HCT116 (cell line): ENCODE measurements around the gene PCID2.

ENCODE experiments used
- CBX3 ChIP-seq: IDR thresholded peaks from 2 replicates; pipeline ENCODE4 v1.6.1; 2012; ENCODE audit warnings: low read depth
- EZH2phosphoT487 ChIP-seq: fragments of 200-600 bp; IDR thresholded peaks from 2 replicates; pipeline ENCODE4 v1.6.1; 2018; ENCODE audit warnings: antibody characterized with exemption, borderline replicate concordance
- MAX ChIP-seq: IDR thresholded peaks from 2 replicates; pipeline ENCODE4 v1.6.1; 2012

GRCh38 chr13:113211774-113212173, 3.3 kb upstream of the PCID2 start:
- TF ChIP-seq CBX3 (no peak), MAX (no peak), EZH2phosphoT487 (no peak)
